IPS-18c (cell line): ENCODE measurements around the gene GAREM2.

ENCODE experiments used
- H3K4me3 ChIP-seq: 2 replicates; pipeline ENCODE4 v1.7.0; 2013; ENCODE audit warnings: low read depth, mild to moderate bottlenecking, low read length, moderate library complexity; ENCODE audit not compliant: insufficient read depth
- H3K9me3 ChIP-seq: one replicate; pipeline ENCODE4 v1.6.1; 2013; ENCODE audit warnings: mild to moderate bottlenecking, low read length, moderate library complexity; ENCODE audit not compliant: control insufficient read depth, insufficient read depth

The GAREM2 gene

DNA sequence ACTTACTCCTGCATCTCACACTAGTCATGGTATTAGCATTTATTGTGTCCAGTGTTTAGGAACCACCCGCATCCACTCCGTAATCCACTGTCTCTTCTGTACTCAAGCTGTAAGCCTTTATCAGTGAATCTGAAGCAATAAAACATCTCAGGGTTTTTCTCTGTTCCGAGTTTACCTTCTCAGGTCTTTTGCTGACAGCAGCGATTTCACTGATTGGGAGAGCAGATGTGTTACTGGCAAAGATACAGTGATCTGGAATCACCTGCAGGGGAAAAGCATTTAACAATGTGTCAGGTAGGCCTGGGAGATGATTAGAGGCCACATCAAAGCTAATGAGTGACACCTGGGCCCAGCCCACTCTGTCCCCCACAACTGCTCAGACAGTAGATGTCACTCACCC is 24.6 kb downstream of the GAREM2 start:
- H3K9me3 ChIP-seq, result no peaks in the 10 kb centered on the region
- no peak overlapping the region for H3K4me3 ChIP-seq

DNA sequence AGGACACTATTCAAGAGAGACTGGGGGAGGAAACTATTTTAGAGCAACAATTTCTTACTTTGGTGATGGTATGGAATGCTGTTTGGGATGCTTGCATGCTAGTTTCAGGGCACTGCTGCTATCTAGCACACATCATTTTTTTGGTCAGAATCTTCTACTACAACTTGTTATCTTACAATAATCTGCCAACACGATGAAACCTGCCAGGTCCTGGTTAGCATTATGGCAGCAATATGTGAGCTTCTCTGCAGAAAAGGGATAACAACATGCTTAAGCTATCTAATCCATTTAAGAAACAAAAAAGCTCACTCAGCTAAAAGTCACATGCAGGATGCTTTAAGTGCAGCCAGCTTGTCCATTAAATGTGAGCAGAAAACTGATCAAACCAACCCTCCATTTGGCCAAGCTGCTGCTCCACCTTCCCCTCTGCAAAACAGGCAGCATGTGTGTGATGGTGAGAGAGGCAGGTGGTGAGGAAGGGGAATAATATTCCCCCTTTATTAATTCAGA is 30.1 kb downstream of the GAREM2 start:
- Histone ChIP-seq H3K9me3 (no peaks in the 10 kb centered on the region), H3K4me3 (no peak overlapping the region)

DNA sequence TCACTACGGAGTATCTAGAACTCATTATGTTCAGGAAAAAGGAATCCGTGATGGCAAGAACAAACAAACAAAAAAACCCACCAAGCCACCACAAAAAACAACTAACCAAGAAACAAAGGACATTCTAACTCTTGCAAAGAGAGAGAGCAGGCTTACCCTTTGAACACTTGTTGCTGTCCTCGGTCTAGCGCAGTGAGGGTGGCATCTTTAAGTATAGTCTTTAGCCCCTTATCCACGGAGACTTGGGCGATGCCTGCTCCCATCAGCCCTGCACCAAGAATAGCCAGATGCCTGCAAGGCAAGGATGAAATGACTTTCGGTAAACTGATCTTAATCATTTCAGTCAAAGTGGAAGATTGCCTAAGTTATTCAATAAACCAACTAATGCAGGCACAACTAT is 31.0 kb downstream of the GAREM2 start:
- H3K4me3 ChIP-seq, result no peak overlapping the region
- H3K9me3 ChIP-seq, result no peaks in the 10 kb centered on the region

DNA sequence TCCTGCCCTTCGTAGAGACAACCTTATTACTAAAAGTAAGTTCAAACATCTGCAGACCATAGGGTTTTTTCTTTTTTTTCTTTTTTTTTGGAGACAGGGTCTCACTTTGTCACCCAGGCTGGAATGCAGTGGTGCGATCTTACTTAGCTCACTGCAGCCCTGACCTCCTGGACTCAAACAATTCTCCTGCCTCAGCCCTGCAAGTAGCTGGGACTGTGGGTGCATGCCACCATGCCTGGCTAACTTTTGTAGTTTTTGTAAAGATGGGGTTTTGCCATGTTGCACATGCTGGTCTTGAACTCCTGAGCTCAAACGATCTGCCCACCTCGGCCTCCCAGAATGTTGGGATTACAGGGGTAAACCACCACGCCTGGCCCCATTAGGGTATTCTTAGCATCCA is 39.1 kb downstream of the GAREM2 start:
- H3K4me3 ChIP-seq, result no peak overlapping the region
- no peaks in the 10 kb centered on the region for H3K9me3 ChIP-seq

DNA sequence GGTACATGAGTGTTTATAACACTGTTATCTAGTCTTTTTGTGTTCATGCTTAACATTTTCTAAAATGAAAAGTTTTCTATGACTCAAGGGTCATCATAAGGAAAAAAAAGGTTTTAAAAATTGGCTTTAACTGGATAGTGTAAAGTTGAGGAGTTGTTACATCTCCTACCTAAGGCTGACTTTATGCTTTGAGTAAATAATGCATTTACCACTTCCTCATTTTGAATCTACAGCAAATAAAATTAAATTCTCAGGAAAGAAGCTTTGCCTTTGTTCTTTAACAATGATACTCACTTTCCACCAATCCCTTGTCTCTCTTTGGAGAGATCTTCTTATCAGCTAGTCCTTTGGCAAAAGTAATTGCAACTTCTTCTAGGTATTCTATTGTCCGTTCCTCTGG is 41.9 kb downstream of the GAREM2 start:
- Histone ChIP-seq H3K4me3 (no peak overlapping the region), H3K9me3 (no peaks in the 10 kb centered on the region)

DNA sequence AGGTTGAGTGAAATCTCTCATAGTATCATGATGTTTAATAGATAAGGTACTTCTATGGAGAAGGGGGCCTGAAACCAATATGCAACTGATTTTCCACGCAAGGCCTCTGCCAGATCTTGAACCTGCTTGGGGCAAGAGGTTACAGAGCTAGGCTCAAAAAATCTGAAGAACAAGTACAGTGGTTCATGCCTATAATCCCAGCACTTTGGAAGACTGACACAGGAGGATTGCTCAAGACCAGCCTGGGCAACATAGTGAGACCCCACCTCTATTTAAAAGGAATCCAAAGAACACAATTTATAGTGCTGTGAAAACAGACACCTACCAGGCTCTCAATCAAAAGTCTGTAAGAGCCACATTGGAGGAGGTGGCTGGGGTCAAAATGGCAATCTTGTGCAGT is 42.9 kb downstream of the GAREM2 start:
- no peak overlapping the region for H3K4me3 ChIP-seq

DNA sequence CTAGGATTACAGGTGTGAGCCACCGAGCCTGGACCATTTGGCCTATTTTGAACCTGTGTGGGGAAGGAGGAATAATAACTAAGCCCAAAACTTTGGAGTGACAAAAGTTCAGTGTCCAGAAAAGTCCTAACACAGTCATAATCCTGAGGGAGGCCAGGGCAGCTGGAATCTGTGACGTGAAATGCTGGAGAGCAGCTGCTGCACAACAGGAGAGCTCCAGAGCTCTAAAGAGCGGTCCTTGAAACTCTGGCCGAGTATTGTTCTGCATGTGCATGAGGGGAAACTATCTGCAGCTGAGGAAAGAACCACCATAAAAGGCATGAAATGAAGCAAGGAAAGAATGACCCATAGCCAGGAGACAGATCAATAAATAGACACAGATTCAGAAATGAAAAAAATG is 43.7 kb downstream of the GAREM2 start:
- Histone ChIP-seq H3K4me3 (no peak overlapping the region), H3K9me3 (no peaks in the 10 kb centered on the region)

More for the DNA sequence above, 42.9 kb downstream of the GAREM2 start:
- H3K9me3 ChIP-seq, result no peaks in the 10 kb centered on the region

DNA sequence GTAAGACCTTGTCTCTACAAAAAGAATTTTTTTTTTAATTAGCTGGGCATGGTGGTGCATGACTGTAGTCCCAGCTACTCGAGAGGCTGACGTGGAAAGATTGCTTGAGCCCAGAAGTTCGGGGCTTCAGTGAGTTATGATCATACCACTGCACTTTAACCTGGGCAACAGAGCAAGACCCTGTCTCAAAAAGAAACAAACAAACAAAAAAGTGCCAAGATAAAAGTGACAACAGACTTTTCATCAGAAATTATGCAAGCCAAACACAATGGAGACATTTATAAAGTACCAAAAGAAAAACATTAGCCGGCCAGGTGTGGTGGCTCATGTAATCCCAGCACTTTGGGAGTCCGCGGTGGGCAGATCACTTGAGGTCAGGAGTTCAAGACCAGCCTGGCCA is 44.8 kb downstream of the GAREM2 start:
- H3K4me3 ChIP-seq, result no peak overlapping the region
- no peaks in the 10 kb centered on the region for H3K9me3 ChIP-seq

DNA sequence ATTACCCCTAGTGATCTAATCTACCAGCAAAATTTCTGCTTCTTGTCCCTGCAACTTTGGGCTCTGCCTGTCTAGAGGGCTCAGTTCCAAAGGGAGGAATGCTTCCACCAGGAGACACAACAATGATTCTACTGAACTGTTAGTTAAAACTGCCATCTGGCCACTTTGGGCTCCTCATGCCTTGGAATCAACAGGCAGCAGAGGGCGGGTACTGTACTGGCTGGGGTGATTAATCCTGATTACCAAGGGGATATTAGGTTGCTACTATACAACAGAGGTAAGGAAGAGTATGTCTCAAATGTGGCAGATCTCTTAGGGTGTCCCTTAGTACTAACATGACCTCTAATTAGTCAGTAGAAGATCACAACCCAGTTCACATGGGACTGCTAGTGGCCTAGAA is 50.1 kb downstream of the GAREM2 start:
- Histone ChIP-seq H3K4me3 (no peak overlapping the region), H3K9me3 (no peaks in the 10 kb centered on the region)

DNA sequence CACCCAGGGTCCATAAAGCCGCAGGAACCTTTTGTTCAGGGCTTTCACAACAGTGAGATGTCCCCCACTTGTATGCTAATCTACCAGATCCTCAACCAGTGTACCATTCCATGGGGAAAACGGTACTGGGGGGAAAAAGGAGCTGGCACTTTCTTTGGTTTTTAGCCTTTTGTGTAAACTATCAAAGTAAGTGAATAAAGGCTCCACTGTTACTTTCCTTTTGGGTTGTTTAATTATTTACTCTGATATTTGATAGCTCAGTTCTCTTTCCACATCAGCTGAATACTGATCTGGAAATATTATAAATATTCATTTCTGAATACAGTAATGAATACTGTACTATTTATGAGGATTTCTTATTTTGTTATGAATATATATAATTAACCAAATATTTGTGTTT is 51.2 kb downstream of the GAREM2 start:
- Histone ChIP-seq H3K4me3 (no peak overlapping the region), H3K9me3 (no peaks in the 10 kb centered on the region)

DNA sequence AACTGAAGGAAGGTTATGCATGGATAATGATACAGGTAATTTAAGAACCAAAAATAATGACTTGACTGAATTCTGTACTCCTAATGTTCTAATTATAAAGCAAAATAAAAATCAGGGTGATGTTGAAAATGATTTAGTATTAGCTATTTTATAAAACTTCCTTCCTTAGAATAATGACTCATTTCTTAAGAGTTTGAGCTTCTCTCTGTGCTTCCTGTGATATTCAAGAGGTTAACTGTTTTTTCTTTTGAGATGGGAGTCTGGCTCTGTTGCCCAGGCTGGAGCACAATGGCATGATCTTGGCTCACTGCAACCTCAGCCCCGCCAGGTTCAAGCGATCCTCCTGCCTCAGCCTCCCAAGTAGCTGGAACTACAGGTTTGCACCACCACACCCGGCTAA is 56.7 kb downstream of the GAREM2 start:
- Histone ChIP-seq H3K9me3 (no peaks in the 10 kb centered on the region), H3K4me3 (no peak overlapping the region)

DNA sequence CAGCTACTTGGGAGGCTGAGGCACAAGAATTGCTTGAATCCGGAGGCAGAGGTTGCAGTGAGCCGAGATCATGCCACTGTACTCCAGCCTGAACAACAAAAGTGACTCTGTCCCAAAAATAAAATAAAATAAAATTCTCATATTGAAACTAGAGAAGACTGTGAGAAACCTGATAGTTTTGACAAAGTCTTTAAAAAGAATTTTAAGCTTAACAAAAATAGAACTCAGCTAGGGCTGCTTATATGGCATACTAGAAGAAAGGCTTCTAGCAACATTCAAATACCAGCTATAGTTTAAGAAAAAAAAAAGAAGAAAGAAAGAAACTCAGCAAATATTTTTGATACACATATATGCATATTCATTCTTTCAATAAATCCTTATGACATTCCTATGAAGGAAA is 57.9 kb downstream of the GAREM2 start:
- H3K4me3 ChIP-seq, result no peak overlapping the region
- H3K9me3 ChIP-seq, result no peaks in the 10 kb centered on the region

DNA sequence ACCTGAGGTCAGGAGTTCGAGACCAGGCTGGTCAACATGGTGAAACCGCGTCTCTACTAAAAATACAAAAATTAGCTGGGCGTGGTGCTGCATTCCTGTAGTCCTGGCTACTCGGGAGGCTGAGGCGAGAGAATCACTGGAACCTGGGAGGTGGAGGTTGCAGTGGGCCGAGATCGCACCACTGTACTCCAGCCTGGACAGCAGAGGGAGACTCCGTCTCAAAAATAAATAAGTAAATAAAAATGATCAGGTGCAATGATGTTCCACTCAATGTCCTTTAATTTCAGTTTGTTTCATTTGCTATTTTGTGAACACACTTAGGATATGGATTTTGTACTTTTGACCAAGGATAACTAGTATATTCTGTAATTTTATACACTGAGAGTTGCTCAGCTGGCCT is 62.2 kb downstream of the GAREM2 start:
- H3K9me3 ChIP-seq, result no peaks in the 10 kb centered on the region
- H3K4me3 ChIP-seq, result no peak overlapping the region

DNA sequence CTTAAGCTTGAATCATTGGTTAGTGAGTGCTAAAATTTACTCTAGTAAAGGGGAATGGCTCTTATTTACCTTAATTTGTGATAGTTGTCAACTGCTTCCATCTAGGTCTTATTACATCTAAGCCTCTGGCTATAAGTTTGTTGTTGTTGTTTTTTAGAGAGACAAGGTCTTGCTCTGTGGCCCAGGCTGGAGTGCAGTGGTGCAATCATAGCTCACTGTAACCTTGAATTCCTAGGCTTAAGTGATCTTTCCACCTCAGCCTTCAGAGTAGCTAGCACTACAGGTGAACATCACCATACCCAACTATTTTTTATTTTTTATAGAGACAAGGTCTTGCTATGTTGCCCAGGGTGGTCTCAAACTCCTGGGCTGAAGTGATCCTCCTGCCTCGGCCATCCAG is 65.0 kb downstream of the GAREM2 start:
- H3K9me3 ChIP-seq, result no peaks in the 10 kb centered on the region
- no peak overlapping the region for H3K4me3 ChIP-seq

DNA sequence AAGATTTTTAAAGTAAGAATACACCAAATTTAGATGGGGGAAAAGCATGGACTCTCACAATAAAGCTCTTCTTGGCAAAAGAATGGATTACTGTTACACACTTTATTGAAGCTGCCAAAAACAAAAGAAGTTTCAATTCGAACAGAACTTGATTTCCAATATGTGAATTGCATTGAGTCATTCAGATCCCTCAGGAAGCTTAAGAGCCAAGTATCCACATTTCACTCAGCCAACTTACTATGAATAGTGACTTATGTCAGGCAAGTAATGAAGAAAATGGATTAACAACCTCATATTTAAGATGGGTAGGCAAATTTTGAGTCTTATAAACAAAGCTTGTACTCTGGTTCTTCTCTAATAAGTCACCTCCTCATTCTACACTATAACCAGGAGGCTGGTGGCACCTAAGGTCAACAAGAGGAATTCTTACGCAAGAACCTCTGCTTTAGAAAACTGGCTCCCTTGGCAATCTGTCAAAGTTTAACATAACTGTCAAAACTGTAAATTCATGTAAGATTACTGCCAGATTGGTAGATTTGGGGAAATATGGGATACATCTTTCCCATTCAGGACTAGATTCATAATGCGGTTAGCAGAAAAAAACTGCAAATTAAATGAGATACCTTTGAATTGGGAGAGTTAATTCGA is 65.5 kb downstream of the GAREM2 start:
- no peak overlapping the region for H3K4me3 ChIP-seq
- no peaks in the 10 kb centered on the region for H3K9me3 ChIP-seq
